8988T (cell line): ENCODE results near the gene RGS7.
"Not testable (repeated sequence)": the region's sequence is repeated elsewhere in the genome, so short reads cannot be mapped to it uniquely, and the experiment has no call there.

ENCODE experiments used
- DNase-seq: peaks from one replicate; pipeline ENCODE4 v3.0.0; 2011

Gene RGS7

DNA sequence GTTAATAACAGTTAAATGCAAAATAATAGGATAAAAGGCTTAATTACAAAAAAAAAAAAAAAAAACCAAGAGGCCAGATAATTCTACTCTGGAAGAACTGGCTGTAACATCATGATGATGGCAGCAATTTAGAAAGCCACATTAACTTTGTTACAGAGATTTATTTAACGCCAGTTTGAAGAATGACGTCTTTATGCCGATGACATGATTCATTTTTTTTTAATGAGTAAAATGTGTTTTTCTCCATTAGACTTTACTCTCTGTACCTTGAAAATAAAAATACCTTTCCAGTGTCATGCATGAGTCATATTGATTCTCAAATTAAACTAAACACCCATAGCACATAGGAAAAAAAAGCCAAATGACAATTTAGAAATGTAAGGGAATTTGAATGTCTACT lies 226.1 kb downstream of the RGS7 start:
- DNase-seq, result no peak

DNA sequence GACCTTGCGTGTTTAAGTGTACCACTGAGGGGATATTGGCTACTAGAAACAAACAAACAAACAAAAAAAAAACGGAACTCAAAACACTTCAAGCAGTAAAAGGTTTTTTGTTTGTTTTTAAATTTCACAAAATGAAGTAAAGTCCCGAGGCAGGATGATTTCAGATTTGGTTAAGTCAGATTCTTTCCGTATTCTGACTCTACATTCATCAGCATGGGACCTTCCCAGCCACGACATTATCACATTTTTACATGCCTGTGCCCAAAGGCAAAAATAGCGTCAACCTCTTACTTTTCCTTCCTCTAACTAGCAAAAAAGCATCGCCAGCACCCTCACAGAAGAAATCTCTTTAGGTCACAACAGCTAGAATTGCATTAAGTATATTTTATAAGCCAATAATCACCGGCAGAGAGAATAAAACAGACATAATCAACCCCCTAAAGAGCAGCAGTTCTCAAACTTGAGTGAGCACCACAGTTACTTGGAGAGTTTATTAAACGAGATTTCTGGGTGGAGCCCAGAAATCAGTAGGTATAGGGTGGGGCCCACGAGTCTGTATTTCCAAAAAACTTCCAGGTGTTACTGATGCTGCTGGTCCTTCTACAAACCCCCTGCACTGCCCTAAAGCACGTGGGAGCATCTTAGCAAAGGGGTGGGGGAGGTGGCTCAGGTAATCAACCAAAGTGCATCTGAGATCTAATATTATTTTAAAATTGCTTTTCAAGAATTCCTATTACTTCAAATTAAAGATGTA lies 227.6 kb downstream of the RGS7 start:
- DNase-seq, result no peak

DNA sequence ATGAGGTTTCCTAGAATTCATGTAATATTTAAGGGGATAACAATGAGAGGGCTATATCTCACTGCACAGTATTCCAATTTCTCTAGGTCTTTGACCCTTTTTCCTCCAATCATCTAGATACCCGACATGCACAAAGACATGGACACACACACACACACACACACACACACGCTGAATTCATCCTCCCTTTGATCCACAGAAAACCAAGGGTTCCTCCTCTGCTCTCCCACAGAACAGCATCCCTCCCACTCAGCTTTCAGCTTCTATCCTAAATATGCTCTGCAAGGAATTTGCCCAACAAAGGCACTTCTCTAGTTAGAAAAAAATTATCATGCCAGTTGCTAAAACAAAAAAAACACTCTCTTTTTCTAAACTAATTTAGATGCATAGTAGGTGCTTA lies 231.7 kb downstream of the RGS7 start:
- DNase-seq, result no peak

DNA sequence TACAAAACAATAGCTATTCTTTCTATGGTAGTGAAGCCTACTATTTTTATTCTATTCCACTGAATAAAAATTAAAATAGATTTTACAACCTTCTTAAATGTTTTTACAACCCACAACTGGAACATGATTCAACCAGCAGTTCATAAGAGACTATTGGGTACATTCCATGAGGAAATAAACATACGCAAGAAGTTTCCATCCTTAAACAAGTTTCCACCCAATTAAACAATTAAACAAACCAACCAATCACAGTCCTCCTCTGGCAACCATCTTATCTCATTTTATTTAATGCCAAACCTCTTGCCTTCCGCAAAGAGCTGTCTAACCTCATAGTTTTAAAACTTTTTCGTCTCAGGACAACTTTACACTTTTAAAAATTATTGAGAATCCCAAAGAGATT lies 239.0 kb downstream of the RGS7 start:
- DNase-seq, result no peak

DNA sequence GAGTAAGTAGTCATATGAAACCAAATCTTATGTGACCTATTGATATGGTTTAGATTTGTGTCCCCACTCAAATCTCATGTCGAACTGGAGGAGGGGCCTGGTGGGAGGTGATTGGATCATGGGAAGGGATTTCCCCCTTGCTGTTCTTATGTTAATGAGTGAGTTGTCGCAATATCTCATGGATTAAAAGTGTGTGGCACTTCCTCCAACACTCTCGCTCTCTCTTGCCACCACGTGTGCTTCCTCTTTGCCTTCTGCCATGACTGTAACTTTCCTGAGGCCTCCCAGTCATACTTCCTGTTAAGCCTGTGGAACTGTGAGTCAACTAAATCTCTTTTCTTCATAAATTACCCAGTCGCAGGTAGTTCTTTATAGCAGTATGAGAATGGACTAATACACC lies 241.2 kb downstream of the RGS7 start:
- DNase-seq, result no peak

DNA sequence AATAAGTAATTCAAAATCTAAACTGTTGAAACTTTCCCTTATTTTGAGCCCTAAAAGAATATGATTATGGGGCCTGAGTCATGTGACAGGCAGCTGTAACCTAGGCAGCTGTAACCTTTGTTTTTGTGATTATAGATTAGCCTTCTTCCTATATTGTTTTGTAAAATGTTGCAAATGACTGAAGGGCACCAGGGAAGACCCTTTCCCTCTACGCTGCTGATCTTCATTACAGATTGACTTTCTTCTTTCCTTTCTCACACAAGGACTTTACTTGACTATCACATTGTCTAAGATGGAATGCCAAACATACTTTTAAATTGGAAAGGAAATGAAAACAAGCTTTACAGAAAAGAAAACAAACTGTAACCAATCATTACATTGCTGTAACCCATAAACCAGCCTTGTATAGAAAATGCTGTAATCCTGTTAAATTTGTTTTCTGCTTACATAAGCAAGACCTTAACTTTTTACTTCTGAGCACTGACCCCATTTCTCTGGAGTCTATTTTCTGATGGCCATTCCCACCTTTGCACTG lies 242.2 kb downstream of the RGS7 start:
- DNase-seq, result no peak

DNA sequence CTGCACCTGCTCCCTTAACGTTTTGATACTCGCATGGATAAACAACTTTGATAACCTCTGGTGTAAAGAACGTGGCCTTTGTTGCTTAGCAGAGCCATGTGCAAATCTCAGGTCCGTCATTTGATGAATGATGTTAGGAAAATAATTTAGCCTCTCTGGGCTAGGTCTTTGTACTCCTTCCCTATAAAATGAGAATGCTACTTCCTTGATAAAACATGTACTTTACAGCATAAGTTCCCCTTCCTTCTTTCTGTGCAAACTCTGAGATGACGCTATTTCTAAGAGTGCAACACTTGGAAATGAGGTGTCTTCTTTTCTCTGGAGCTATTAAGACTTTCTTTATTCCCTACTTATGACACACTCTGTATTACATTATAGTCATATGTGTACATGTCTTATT lies 243.4 kb downstream of the RGS7 start:
- DNase-seq, result no peak

GRCh38 chr1:241109039-241109438 lies 248.0 kb downstream of the RGS7 start:
- no peak for DNase-seq

DNA sequence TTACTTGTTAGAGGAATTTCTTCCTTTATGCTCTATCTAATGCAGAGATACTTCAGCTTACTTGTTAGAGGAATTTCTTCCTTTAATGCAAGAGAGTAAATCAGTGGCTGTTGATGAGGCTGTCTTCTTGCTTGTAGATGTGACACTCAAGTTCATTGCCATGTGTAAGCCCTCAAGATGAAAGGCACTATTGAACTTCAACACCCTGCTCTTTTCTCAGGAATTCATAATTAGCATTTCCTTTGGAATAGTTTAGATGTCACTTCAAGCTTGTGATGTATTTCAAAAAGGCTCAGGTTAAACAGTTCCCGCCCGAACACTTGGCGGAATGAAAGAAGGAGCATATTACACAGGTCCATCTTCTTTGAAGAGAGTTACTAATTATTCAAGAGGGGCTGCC lies 251.9 kb downstream of the RGS7 start:
- DNase-seq, result no peak

GRCh38 chr1:241102664-241103063 lies 254.3 kb downstream of the RGS7 start:
- DNase-seq, result no peak

DNA sequence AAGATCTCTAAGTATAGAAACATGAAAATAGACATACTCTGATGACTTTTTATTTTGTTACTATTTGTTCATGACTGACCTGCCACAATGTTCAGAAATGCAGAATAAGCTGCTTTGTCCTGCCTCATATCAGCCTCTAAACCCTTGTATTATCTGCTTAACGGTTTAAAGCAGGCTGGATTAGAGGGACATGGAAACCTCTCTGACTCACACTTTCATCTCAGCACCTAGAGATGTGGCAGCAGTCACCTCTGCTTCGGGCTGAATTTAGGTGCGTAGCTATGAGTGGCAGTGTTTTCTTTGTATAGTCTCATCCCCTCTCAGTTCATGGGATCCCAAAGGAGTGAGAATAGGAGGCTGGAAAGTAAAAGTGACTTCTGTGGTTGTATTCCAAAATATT lies 255.4 kb downstream of the RGS7 start:
- DNase-seq, result no peak

- DNase-seq, result no peak
Measured at GRCh38 chr1:241097479-241097878, 259.5 kb downstream of the RGS7 start.

- DNase-seq, result no peak
Measured at GRCh38 chr1:241096982-241097381, 260.0 kb downstream of the RGS7 start.

- DNase-seq, result no peak
Measured at GRCh38 chr1:241095847-241096246, 261.2 kb downstream of the RGS7 start.

DNA sequence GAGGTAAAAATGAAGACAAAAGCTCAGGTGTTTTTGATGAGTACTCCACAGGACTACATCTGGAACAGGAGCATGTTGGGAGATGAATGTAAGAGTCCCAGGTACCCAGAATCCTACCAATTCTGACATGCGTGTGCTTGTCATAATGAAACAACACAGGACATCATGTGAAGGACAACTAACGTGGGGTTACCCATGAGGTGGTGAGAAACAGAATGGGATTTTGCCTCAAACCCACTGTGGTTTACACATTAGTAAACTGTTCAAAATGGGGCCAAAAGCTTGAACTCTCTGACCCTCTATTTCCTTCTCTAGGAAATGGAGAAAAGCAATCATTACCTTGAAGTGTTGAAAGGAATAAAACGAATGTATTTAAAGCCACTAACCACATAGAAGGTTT lies 266.2 kb downstream of the RGS7 start:
- DNase-seq, result no peak

- not testable (repeated sequence) for DNase-seq
Measured at GRCh38 chr1:241089066-241089465, 267.9 kb downstream of the RGS7 start.

GRCh38 chr1:241088075-241088474 lies 268.9 kb downstream of the RGS7 start:
- DNase-seq, result not testable (repeated sequence)

DNA sequence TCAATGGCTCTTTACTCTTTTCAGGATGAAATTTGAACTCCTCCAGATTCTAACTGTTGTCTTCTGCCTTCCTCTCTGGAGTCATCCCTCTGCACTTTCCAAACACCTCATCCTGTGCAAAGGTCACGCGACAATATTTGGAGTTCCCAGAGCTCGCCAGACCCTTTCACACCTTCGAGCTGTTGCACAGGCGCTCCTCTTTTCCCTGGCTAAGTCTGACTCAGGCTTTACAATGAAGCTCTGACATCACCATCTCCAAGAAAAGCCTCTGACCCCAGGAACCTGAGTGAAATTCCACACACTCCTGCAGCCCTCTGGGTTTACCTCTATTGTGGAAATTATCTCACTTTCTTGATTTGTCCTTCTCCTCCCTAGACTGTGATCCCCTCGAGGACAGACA lies 270.3 kb downstream of the RGS7 start:
- no peak for DNase-seq

GRCh38 chr1:241083285-241083684 lies 273.7 kb downstream of the RGS7 start:
- no peak for DNase-seq

DNA sequence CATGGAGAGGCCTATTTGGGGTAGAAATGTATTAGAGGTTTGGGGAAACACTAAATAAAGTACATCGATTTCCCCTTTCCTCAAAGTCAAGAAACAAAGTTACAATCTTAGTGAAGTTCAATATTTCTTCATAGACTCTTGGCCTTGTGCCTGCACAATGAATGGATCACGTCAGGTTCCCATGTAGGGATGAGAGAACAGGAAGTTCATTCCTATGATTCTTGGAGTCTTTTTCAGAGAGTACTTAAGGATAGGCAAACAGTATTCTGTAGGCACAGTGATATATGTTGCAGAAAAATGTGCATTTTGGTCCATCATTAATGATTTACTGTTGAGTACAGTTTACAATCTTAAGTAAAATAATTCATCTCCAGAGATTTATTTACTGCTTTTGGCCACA lies 275.5 kb downstream of the RGS7 start:
- DNase-seq, result no peak

- no peak for DNase-seq
Measured at GRCh38 chr1:241079459-241079858, 277.5 kb downstream of the RGS7 start.

GRCh38 chr1:241079047-241079446 lies 278.0 kb downstream of the RGS7 start:
- no peak for DNase-seq

DNA sequence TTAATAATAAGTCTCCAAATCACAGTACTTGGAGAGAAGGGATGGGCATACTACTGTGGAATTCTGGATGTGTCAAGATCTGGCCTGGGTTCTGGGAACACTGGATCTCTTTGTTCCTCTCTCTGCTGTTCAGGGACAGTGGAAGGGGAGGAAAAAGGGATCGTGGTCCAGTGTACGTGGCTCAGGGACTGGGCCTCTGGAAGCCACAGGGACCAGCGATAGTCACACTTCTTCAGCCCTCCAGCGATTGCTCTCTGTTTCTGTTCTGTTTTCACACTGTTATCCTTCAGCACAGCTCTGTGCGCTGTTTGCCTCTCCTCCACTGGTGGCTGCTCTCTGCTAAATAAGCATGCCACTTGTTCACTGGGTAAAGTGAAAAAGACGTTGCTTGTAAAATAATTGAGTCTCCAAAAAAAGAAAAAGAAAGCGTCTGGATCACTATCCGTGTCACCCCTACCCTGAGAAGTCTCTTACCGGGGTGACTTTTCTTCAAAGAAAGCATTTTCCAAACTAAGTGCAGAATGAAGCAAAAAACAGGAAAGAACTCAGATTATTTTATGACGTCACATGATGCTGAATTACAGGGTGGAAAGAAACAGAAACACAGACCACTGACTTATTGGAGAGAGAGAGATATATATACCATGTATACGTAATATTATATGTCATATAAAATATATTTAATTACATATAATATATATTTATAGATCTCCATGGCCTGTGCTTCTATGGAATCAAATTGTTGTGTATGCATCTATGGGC lies 279.4 kb downstream of the RGS7 start:
- no peak for DNase-seq

- DNase-seq, result no peak
Measured at GRCh38 chr1:241074507-241074906, 282.5 kb downstream of the RGS7 start.
